HG03432 (cell line): ENCODE measurements around the gene ADGRL3.
A peak's percentile ranks its signal among the peaks of the same experiment; 100 is the strongest.
"Not testable (repeated sequence)": the region's sequence is repeated elsewhere in the genome, so short reads cannot be mapped to it uniquely, and the experiment has no call there.

Experiments used
- ATAC-seq: cut with Tn5 transposase; IDR thresholded peaks from one replicate; pipeline ENCODE4 v1.9.1; 2021; ENCODE audit warnings: mild to moderate bottlenecking, moderate library complexity; ENCODE audit not compliant: unreplicated experiment

ADGRL3 gene

DNA sequence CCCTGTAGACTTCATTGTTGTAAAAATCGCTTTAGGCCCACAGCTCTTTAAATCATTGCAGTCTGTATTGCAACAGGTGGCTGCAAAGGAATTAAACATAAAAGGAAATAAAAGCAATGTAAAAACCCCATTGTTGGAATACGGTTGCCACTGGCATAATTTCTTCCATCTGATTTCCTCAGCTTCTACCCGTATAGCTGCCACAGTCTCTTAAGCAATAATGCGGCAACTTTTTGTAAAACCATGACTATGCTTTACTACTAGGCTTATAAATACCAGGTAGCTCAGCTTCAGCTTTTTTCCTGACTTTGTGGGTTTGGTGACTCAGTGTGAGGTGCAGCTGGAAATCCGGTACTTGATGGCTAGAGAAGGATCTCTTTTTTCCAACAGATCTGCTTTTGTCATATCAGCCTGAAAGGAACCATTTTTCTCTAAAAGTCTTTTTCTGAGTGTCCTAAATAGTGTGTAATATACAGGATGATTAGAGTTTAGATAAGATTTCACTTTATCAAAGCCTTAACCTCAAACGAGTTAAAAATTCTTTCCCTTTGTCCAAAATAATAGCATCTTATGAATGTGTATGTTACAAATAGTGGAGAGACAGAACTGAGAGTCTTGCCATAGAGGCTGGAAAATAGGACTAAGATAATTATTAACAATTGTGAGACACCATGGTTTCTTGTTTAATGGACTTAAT lies 268.0 kb downstream of the ADGRL3 start:
- ATAC-seq = no peak

DNA sequence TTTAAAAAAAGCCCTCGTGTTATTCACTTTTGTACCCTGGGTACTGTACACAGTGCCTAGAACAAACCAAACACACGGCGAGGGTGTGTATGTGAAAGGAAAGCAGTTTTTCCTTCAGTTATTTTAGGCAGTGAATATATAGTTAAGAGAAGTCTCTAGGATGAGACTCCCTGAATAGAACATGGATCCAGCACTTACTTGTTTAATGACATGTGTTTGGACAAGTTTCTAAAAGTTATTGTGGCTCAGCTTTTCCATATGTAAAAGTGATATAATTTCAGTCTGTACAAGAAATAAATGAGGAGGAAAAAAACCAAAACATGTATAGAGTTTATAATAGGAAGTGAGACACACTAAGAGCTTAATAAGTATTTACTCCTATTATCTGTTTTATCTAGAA lies 273.2 kb downstream of the ADGRL3 start:
- ATAC-seq = no peak

DNA sequence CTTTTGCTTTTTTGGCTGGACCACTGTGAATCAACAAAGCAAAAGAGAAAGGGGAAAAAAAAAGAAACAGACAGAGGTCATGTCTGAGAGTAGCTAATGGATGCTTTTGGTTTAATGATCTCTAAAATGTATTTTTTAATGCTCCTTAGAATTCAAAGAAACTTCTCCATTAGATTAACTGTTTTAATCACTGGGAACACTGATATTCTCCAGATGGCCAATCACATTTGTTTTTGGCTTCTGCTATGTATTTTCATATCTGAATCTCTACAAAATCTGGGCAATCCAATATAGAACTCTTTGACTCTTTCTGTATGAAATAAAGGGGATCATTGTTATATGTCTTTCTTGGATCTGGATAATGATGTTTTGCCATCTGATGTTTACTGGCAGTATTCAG lies 278.2 kb downstream of the ADGRL3 start:
- no peak for ATAC-seq

DNA sequence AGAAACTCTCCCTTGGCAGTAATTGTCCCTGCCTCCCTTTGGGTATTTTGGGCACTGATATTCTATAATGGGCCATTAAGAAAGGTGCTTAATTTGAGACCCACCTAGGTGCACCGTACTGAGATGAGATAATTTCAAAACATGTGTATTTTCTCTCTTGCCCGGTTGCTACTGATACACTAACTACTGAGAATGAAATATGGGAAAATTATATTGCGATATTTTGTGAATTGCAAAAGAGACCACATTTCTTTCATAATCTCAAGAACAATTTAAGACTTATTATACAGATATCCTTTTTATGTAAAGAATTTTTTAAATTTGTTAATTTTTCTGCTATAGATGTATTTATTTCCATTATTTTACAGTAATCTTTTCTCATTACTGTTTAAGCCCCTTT lies 284.9 kb downstream of the ADGRL3 start:
- no peak for ATAC-seq

DNA sequence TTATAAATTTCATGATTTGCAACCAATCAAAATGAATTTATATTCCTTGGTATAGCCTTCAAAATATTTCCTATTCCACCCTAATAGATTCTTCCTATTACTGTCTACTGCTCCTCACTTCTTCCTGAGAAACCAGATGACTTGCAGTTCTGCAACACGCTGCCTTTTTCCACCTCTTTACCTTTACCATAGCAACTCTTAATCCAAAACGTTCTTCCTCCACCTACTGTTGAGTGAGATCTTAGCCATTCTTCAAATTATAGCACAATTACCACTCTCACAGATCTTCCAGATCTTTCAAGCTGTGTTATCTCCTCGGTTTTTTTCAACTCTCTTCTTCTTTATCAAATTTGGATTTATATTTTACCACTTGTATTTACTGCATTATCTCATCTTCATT lies 289.8 kb downstream of the ADGRL3 start:
- no peak for ATAC-seq

DNA sequence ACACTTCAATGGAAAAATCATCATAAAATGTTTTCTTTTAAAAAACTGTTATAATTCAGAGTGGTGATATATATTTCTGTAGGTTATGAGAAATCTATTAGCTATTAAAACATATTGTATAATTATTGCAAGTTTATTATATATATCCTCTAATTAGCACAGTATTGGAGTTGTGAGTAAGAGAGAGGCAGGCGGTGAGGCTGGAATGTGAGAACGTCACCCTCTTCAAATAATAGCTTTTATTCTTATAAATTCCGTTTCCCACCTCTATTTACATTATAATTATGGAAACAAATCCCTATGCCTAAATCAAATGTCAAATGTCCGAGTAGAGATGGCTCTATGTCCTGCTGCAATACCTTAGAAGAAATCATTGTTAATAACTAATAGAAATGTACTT lies 292.9 kb downstream of the ADGRL3 start:
- ATAC-seq = no peak

DNA sequence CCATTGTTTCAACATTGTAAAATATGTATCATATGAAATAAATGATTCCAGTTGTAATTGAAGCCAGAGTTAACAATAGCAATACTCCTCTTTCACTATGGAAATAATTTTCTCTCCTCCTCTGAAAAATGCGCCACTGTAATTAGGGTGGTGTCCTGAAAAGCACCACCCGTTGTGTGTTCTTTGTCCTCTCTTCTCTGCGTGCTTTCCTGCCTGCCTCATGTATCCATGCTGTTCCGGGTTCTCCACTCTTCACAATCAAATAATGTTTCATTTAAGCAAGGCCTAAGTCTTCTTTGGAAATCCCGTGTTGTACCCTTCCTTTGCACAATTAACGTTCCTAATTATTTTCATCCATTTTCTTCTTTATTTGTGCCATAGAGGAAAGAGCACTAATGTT lies 293.3 kb downstream of the ADGRL3 start:
- ATAC-seq = no peak

DNA sequence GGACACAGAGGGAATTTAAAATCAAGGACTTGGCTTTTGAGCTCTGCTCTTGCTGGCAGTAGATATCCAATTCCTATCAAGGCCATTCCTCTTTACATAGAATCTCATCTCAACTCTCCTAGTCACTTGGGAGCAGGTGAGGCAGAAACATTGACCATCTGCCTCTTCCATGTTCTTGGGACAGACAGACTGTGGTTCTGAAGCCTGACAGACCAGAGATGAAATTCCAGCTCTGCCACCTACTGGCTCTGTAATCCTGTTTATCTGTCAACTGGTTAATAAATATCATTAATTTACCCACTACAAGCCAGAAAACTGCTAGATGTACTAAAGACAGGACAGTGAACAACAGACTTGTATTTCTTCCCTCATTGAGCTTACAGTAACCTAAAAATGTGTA lies 300.8 kb downstream of the ADGRL3 start:
- no peak for ATAC-seq

DNA sequence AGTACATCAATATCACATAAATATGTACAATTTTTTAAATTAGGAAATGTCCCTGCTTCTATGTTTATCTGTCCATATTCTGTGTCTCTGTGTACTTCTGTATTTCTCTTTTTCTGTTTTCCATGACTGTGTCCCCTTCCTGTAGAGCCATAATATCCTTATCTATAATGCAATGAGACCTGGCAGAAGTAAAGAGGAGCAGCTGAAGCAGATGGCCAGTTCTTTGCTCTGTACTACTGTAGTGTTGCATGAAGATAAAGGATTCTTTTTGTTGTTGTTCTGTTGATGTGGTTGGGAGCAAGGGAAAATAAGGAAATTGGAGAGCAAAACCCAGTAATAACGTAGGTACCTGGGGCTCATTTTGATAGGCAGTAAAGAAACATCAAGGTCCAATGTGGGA lies 301.7 kb downstream of the ADGRL3 start:
- ATAC-seq = no peak

DNA sequence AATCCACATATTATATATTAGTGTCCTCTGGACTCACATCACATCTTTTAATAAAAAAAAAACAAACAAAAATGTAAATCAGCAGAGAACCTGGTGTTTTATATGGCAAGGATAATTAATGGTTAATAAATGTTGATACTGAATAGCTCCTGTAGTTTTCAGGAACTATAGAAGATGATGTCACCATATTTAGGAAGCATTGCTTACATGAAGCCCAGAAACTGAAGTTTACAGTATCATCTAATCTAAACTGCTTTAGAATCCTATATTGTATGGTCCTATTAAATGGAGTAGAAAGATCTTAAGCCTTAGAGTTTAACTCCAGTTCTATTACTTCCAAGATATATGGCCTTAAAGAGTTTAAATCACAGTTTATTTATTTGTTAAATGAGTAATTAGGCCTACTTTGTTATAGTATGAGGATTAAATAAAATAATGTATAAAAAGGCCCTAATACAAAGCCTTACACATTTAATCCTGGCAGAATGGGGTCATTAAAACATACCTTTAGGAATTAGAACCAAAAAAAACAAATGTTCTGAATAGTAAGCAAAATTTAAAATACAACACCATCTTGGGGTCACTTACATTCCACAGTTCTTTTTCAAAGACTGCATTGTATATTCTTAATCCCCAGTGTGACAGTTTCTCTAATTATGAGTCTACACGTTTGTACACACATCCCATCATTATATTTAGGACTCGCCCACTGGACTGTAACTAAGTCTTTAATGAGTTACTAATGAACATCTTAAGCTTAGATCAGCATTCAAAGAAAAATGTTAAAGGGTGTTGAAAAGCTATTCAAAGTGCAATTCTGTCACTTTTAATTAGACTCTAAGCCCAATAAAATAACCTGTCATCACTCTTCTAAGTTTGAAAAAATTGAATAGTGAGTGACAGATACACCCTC lies 305.9 kb downstream of the ADGRL3 start:
- no peak for ATAC-seq

DNA sequence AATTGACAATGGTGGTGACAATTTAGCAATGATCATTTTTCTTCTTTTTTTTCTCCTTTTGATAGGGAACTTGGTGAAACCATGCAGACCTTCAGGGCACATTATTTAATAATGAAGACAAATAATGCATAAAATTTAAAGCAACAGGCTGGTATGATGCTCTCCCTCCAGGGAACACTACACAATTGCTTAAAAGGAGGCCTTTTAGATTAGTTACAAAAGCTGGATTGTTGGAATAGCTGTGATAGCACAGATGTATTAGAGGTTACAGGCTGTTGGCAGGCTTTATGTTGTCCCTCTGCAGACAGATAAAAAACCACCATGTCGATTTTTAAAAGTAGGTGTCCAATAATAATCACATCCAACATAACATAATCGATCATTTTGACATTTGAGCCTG lies 307.0 kb downstream of the ADGRL3 start:
- no peak for ATAC-seq

DNA sequence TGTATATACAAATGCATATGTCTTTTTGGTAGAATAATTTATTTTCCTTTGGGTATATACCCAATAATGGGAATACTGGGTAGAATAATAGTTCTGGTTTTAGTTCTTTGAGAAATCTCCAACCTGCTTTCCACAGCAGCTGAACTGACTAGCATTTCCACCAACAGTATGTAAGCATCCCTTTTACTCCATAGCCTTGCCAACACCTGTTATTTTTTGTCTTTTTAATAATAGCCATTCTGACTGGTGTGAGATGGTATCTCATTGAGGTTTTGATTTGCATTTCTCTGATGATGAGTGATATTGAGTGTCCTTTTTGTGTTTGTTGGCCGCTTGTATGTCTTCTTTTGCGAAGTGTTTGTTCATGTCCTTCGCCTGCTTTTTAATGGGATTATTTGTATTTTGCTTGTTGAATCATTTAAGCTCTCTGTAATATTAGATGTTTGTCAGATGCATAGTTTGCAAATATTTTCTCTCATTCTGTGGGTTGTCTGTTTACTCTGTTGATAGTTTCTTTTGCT lies 309.7 kb downstream of the ADGRL3 start:
- ATAC-seq = not testable (repeated sequence)

DNA sequence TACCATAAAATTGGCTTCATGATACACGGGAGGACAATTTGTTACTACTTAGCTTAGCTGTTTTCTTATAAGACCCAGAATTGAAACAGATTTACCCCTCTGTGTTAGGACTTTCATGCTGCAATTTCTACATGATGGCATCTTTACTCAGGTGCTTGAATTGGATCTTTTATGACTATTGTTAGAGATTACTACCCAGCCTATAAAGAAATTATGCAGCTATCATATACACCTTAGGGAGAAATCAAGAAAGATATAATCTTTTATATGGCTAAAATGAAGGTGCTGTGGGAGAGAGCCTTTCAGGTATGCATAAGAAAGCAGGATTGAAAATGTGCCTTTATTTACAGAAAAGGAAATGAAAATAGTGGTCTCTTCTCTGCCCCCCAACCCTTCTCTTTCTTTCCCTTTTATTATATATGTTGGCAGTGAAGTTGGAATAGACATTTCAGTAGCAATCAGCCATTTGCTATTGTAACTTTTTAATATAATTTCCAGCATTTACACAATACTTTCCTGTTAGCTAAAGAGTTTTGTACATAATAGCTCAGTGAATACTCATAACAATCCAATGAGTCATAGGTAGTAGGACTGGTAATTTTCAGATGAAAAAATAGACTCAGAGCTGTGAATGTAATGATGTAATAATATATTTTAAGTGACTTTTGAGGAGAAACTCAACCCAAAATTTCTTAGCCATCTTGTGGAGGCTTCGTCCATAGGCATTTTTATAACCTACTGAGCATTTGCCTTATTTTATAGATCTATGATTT lies 311.8 kb downstream of the ADGRL3 start:
- ATAC-seq = peak; percentile 57

DNA sequence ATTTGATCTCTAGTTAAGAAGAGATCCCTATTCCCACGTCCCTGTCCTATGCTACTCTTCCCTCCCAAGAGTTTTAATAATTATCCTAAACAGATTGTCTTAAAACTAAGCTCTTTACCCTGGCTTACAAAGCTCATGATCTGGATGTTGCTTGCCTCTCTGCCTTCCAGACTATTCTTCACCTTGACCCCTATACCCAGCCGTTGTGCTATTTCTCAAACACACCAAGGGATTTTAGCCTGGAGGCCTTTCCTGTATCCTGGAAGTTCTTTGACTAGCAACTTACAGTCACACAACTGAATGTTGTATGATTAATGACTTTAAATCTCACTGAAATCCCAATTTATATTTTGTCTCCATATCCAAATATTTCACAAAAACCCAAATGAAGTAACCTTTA lies 314.9 kb downstream of the ADGRL3 start:
- ATAC-seq = no peak

DNA sequence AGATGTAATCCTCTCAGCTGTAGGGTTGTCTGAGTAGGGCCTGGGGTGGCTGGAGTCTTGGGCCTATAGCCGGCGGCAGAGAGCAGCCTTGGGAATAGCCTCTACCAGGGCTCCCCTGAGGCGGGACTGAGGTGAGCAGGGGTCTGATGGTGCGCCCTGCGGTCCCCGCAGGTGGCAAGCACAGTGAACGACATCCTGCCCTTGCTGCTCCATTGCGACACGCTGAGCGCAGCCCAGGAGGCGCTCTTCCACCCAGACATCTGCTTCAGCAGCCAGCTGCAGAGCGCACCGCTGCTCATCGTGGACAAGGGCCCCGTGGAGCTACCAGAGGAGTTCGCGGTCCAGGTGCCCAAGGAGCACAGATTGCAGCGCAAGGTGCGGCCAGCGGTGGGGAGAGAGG lies 317.0 kb downstream of the ADGRL3 start:
- peak; percentile 48 for ATAC-seq

DNA sequence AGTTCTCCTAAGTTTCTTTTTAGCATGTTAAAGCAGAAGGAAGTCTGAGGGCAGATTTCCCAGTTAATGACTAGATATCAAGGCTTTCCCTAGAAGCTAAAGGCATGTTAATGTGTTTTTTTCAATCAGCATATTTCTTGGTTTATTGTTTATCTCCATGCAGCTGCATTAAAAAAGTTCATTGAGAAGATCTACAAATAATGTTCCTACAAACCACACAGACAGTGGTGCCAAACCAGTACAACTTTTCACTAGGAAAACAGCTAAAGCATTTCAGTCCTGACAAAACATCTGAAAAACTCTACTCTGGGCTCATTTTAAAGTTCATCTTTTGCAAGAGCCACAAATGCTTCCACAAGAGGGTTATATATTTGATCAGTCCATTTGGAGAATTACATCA lies 320.0 kb downstream of the ADGRL3 start:
- ATAC-seq = no peak

DNA sequence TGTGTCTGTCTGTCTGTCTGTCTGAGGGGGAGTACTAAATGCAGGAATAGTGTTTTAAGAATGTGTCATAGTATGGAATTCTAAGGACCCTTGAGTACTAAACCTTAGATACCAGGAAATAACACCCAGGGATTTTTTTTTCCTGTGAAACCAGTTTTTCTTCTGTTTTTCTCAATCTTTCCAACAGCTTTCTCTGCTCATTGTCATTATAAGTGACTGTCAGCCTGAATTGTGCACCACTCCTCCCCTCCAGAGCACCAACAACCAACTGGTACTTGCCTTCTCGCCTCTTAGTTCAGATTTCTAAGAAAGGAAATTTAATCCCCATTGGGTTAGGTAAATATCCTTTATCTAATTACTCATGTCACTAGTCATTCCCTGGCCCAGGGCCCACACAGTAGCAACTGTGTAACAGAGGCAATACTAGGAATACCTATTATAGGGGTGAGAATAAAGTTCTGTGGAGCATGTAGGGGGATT lies 320.6 kb downstream of the ADGRL3 start:
- no peak for ATAC-seq

DNA sequence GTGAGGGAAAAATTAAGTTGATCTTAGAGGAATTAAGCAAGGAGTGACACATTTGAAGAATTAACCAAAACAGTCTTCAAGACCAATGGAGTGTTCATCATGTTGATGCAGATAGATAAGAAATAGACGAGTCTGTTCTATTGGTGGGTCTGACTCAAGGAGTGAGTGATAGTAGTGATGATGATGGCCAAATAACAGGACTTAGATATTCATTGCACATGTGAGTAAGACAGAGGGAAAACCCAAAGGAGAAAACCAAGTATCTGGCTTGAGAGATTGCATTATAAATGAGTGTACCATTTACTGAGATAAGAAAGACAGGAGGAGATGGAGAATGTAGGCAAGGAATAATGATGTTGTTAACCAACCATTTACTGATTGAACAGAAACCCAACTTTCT lies 321.3 kb downstream of the ADGRL3 start:
- ATAC-seq = no peak

DNA sequence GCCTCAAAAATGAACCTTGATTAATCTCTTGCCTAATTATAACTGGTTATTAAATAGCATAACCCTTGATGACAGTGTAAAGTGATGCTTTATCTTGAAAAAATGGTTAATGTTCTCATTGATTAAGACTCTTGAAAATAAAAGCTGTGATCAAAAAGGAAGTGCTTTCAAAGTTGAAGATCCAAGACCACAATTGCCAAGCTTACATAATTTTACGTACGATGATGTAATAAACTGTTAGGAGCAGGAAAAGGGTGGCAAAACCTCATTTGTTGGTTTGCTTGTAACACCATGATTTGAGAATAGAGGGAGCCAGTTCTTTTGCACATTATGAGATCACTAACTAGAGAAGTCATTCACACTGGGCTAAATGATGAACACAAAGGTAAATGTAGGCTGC lies 322.2 kb downstream of the ADGRL3 start:
- no peak for ATAC-seq

DNA sequence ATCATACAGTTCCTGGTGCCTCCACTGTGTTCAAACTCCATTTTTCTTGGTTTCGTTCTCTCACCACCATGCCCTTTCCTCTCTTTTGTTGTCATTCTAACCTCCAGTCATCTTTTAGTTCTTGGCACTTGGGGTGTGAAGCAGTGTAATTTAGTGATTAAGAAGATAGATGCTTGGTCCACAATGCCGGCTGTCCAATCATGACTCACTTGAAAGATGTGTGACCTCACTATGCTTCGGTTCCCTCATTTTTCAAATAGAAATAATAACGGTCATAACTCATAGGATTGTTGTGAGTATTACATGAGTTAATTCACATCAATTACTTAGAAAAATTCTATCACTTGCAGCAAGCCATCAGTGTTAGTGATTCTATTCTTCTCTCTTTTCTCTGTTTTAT lies 327.8 kb downstream of the ADGRL3 start:
- ATAC-seq = no peak

DNA sequence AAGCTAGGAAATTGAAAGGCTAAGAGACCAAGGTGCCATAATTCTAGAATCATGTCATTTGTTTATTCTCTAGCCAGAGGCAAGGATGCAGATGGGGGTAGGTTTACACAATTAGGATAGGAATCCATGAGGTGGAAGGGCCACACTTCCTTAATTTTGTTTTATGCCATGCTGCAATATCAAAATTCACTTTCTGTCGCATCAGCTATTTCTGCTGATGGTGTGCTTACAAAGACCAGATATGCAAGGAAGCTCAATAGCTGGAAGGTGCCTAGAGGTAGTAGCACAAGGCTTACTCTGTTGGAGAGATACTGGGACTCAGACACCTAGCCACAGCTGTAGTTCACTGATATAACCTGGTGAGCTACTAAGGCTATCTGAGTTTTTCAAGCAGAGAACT lies 328.5 kb downstream of the ADGRL3 start:
- ATAC-seq = no peak
